ENCODE data around the gene NHSL2.
"Not testable (repeated sequence)": the region's sequence is repeated elsewhere in the genome, so short reads cannot be mapped to it uniquely, and the experiment has no call there.

NHSL2 gene

GRCh38 chrX:71927040-71927439, 16.4 kb downstream of the NHSL2 start:
- no peak for DNase-seq

DNA sequence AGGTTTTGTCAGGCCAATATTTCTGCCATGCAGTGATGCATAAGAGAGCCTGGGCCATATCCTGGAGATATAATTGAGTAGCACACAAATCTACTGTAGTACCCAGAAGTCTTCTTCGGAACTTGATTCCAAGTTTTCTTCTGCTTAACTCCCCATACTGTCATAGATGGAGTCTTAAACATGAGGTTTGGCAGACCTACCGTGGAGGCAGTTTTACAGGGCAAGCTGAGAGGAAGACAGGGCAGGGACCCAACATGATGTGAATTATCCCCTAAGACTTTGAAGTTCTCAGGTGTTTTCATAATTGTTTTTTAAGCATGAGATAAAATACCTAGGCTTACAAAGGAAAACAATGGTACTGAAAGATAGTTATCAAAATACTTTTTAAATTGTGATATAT, 18.2 kb downstream of the NHSL2 start:
- no peak for DNase-seq

DNA sequence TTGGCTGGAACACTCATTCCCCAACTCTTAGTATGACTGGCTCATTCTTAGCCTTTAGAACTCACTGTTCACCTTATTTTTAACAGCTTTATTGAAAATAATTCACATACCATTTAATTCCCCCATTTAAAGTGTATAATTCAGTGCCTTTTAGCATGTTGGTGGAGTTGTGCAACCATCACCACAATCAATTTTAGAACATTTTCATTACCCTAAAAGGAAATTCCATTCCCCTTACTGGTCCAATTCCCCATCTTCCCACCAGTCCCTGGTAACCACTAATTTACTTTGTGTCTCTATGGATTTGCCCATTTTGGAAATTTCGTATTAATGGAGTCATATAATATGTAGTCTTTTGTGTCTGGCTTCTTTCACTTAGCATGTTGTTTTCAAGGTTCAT, 19.7 kb downstream of the NHSL2 start:
- no peak for DNase-seq

GRCh38 chrX:71935476-71935875, 24.8 kb downstream of the NHSL2 start:
- peak; percentile 14 for DNase-seq

GRCh38 chrX:71936632-71937031, 26.0 kb downstream of the NHSL2 start:
- DNase-seq = no peak

- no peak for DNase-seq
Measured at GRCh38 chrX:71938371-71938770, 27.7 kb downstream of the NHSL2 start.

DNA sequence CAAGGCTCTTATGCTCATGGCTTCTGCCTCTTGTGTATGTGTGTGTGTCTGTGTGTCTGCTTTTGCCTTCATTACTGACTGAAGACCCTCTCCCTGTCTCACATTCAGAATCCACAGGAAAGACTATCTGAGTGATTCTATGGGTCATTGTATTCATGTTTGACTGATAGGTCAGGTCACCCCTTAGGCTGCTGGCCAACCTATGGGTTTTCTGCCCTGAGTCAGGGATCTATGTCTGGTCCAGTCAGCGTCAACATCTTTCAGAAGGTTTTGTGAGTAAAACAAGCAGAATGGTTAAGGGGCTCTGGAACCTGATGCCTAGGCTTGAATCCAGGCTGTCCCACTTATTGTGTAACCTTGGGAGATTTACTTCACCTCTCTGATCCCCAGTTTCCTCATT, 30.5 kb downstream of the NHSL2 start:
- DNase-seq = no peak

- no peak for DNase-seq
Measured at GRCh38 chrX:71941776-71942175, 31.1 kb downstream of the NHSL2 start.

- DNase-seq = no peak
Measured at GRCh38 chrX:71944369-71944768, 33.7 kb downstream of the NHSL2 start.

GRCh38 chrX:71945237-71945805, 34.7 kb downstream of the NHSL2 start:
- DNase-seq = no peak

GRCh38 chrX:71949363-71949762, 38.7 kb downstream of the NHSL2 start:
- no peak for DNase-seq

DNA sequence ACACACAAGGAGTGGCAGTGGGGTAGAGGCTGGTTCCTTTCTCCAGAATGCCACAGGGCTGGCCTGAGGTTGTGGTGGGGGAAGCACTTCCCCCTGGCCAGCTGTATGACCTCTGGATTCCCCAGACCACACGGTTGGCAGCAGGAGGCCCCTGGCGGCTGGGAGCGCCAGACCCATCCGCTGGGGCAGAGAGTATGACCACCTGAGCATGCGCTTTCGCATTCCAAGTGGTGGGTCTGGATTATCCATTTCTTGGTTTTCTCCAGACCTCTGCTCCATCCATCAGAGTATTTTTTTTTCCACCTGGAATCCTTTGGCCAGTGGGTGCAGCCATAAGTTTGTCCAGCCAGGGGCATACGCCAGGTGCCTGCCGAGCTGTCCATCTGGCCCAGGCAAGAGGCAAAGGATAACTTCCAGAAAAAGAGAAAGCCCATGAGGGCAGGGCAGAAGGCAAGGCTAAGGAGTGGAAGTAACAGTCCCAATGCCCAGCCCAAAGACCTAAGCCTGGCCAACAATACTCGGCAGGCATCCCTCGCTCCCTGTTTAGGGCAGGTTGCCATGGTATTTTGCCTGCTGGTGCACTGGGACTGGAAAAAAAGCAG, 39.3 kb downstream of the NHSL2 start:
- no peak for DNase-seq

DNA sequence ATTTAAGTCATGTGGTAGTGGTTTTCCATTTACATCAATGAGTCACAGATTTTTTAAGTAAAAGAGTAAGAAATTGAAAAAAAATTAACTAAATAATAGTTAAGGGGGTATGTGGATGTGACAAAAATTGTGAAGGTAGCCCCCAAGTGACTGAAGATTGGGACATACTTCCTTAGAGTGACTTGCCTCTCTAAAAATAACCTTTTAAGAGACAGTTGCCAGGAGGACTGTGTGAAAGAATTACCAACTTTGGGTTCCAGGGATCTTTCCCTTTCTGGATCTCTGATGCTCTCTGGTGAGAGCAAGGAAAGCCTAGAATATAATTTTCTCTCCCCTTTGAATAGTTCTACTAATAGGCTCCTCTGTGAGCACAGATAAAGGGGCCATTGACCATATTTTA, 42.7 kb downstream of the NHSL2 start:
- DNase-seq = no peak

- DNase-seq = no peak
Measured at GRCh38 chrX:71953946-71954345, 43.3 kb downstream of the NHSL2 start.

DNA sequence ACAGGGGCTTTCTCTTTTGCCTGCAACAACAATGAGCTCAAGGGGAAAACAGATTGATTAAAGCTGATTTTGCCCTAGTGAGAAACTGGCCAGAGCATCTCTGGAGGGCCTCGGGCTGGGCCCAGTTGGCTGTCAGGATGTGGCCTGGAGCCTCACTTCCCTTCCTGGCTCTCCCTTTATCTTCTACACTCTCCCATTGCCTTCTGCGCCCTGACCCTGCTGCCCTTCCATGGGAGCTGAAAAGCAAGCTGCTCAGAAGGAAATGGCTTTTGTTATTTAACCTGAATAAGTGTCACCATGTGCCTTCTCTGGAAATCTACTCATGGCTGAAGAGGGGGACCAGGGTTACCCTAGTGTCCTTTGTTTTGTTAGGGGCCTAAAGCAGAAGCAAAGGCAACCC, 43.8 kb downstream of the NHSL2 start:
- no peak for DNase-seq

DNA sequence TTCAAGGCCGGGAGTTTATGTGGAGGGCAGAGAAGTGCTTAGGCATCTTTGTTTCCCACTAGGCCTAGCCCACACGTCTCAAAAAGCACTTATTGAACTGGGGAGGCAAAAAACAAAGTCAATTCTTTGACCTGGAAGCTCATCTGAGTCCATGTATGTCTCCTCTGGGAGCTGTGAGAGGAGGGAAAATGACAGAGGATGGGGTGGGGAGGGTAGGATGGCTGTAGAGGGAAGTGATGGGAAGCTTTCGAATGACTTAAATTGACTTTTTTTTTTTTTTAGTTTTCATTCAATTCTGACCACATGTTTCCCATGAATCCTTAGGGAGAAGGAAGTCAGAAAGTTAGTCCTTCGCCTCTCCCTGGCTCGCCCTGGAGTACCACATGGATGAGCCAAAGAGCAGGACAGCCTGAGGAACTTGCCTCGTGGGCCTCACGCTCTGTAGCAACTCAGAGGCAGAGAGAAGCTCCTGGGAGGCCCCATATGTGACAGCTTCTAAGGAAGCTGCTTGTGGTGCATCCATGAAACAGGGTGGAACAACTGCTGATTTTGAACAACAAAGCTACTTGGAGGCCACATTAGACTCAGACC, 45.0 kb downstream of the NHSL2 start:
- no peak for DNase-seq

DNA sequence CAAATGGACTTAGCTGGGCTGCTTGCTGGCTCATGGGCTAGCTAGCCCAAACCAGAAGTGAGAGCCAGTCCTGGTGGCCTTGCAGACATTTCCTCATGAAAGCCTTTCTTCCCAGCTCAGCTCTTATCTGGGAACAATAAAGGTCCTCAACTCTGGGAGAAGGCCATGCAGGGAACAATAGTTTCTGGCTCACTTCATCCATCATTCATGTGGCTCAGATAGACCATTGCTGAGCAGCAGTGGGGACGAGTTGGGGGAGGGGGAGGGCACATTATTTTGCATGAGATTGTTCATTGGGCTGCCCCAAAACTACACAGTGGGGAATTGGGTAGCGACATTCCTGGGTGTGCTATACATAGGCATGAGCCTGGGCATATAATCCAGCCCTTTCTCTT, 47.6 kb downstream of the NHSL2 start:
- DNase-seq = no peak

- not testable (repeated sequence) for DNase-seq
Measured at GRCh38 chrX:71964184-71964583, 53.5 kb downstream of the NHSL2 start.

DNA sequence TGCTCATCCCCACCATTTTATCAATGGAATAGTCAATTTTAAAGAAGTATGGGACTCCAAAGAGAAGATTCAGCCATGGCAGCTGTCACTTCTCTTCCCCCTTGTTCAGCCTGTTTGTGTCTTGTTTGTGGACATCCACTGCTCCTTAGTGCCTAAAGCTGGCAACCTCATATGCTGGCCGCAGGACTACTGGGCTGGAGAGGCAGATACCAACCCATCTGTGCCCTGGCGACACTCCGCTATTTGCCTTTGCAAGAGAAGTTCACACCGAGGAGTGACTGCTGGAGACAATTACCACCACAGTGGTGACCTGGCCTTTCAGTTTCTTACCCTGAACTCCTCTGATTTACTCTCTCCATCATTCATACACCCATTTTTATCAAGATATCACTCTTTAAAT, 64.3 kb downstream of the NHSL2 start:
- no peak for DNase-seq

- no peak for DNase-seq
Measured at GRCh38 chrX:71976753-71977152, 66.1 kb downstream of the NHSL2 start.

GRCh38 chrX:71978164-71978563, 67.5 kb downstream of the NHSL2 start:
- no peak for DNase-seq

DNA sequence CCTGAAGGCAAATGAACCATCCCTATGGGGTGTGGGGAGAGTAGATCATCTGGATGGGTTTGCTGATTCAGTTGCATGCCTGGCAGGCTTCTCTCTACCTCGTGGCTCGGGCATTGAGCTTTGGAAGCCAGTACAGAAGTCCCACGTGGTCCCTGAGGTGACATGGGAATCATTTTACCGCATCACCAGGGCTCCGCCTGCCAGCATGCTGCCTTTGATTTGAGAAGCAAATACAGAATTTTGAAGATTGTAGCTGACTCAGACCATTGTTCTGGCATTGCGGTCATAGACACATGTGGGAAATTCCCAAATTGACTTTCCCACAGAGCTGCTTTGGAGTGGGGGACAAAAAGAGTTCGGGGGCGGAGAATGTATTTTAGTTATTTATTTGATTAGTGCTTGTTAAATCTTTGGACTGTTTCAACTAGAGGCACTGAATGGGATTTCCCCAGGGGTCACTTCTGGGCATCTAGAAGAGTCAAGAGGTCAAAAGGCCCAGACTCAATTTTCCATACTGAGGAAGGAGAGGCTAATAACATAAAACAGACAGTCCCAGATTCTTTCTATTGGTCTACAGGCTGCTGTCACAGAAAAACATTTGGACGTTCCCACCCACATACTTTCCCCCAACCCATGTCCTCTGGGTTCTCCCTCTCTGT, 79.3 kb downstream of the NHSL2 start:
- DNase-seq = no peak

- DNase-seq = no peak
Measured at GRCh38 chrX:71990518-71990917, 79.9 kb downstream of the NHSL2 start.

DNA sequence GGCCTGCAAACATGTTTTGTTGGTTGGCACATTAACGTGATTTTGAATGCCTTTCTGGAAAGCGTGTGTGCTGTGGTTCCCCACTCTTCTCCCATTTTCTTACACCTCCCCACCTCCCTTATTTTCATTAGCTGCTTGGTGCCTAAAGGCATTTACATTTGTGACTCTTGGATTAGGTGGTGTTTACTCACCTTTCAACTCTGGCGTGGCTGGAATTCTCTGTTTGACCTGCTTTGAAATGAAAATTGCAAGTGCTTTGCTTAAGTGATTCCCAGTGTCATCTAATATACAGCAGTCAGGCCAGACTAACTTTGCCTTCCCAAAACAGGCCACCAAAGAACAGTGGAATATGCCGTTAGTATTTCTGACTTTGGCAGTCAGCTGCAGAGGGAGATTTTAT, 80.5 kb downstream of the NHSL2 start:
- no peak for DNase-seq
